ENCODE measurements around the gene NACC2. TPM values are rescaled to one million over a fixed set of nuclear protein-coding genes. Genes with fewer than 3 reads are reported as not detected.
A peak's percentile ranks its signal among the peaks of the same experiment; 100 is the strongest.

NACC2 gene
- total and polyA plus RNA-seq, 9 of the 15 experiments (the other 6 are each of a cell fraction or from before 2014, with no cell fraction given): 0.70 to 25.1 (median 5.6) TPM

- TF ChIP-seq RNF219 (CRISPR knock-in tag; IDR thresholded peaks at IDR 0.05) (no peak), MAZ (CRISPR knock-in tag; conservative IDR thresholded peaks at IDR 0.05 in 1 of 2, IDR thresholded peaks at IDR 0.05 in 1 of 2) (peak; percentile 57 to 76; a peak in 3 of 4 replicates), HOXB6 (CRISPR knock-in tag; IDR thresholded peaks at IDR 0.05; ENCODE audit: borderline replicate concordance) (no peak), CTCFL (IDR thresholded peaks at IDR 0.05; ENCODE audit: borderline replicate concordance, insufficient read depth, low read depth, low read length, poor library complexity, severe bottlenecking) (peak; percentile 88), LARP7 (IDR thresholded peaks at IDR 0.05) (0 out of 2 replicates have a peak, but pooled peaks have one; percentile 37), REST (IDR thresholded peaks at IDR 0.05; ENCODE audit: borderline replicate concordance) (peak; percentile 17; the same call in 1 of the 2 replicates), REST (CRISPR knock-in tag; IDR thresholded peaks at IDR 0.05; ENCODE audit: low read depth) (no peak), NR1H2 (CRISPR knock-in tag; IDR thresholded peaks at IDR 0.05) (0 out of 2 replicates have a peak, but pooled peaks have one; percentile 13), NFE2L1 (tag; IDR thresholded peaks at IDR 0.05; ENCODE audit: borderline replicate concordance, low read depth) (no peak), RB1 (IDR thresholded peaks at IDR 0.05; ENCODE audit: low read depth) (peak; percentile 66; the same call in 1 of the 2 replicates)
- TF ChIP-seq, protein P1, sequence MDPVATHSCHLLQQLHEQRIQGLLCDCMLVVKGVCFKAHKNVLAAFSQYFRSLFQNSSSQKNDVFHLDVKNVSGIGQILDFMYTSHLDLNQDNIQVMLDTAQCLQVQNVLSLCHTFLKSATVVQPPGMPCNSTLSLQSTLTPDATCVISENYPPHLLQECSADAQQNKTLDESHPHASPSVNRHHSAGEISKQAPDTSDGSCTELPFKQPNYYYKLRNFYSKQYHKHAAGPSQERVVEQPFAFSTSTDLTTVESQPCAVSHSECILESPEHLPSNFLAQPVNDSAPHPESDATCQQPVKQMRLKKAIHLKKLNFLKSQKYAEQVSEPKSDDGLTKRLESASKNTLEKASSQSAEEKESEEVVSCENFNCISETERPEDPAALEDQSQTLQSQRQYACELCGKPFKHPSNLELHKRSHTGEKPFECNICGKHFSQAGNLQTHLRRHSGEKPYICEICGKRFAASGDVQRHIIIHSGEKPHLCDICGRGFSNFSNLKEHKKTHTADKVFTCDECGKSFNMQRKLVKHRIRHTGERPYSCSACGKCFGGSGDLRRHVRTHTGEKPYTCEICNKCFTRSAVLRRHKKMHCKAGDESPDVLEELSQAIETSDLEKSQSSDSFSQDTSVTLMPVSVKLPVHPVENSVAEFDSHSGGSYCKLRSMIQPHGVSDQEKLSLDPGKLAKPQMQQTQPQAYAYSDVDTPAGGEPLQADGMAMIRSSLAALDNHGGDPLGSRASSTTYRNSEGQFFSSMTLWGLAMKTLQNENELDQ (CRISPR knock-in tag; IDR thresholded peaks at IDR 0.05; ENCODE audit: borderline replicate concordance): no peak
These were observed 38.3 kb upstream of the NACC2 start (continued) for GRCh38 chr9:136133191-136133958.

Measured in K562 (cell line).